ENCODE results near the gene TDRD9.

TDRD9 gene

GRCh38 chr14:103891667-103892215 is 36.5 kb upstream of the TDRD9 start:
- TF ChIP-seq FOXP2 (optimal IDR thresholded peaks at IDR 0.05; ENCODE audit: borderline replicate concordance, extremely low read depth, extremely low read length, insufficient read depth), result no peak
- TF ChIP-seq POLR2AphosphoS5 (IDR thresholded peaks at IDR 0.05; ENCODE audit: low read depth, low read length), result no peak
- no peak for TF ChIP-seq REST (IDR thresholded peaks at IDR 0.05; ENCODE audit: insufficient read depth in 1 of 2, low read depth in 2 of 2, low read length in 2 of 2)
- no peak for TF ChIP-seq TAF1 (IDR thresholded peaks at IDR 0.05; ENCODE audit: borderline replicate concordance, insufficient read depth, low read length)
- TF ChIP-seq SIN3A (IDR thresholded peaks at IDR 0.05; ENCODE audit: borderline replicate concordance, insufficient read depth, low read length), result no peak

- TF ChIP-seq SIN3A (IDR thresholded peaks at IDR 0.05; ENCODE audit: borderline replicate concordance, insufficient read depth, low read length) (no peak), REST (IDR thresholded peaks at IDR 0.05; ENCODE audit: insufficient read depth in 1 of 2, low read depth in 2 of 2, low read length in 2 of 2) (no peak), FOXP2 (optimal IDR thresholded peaks at IDR 0.05; ENCODE audit: borderline replicate concordance, extremely low read depth, extremely low read length, insufficient read depth) (no peak), TAF1 (IDR thresholded peaks at IDR 0.05; ENCODE audit: borderline replicate concordance, insufficient read depth, low read length) (no peak), POLR2AphosphoS5 (IDR thresholded peaks at IDR 0.05; ENCODE audit: low read depth, low read length) (no peak)
Observed at GRCh38 chr14:103892247-103892646, 36.0 kb upstream of the TDRD9 start.

DNA sequence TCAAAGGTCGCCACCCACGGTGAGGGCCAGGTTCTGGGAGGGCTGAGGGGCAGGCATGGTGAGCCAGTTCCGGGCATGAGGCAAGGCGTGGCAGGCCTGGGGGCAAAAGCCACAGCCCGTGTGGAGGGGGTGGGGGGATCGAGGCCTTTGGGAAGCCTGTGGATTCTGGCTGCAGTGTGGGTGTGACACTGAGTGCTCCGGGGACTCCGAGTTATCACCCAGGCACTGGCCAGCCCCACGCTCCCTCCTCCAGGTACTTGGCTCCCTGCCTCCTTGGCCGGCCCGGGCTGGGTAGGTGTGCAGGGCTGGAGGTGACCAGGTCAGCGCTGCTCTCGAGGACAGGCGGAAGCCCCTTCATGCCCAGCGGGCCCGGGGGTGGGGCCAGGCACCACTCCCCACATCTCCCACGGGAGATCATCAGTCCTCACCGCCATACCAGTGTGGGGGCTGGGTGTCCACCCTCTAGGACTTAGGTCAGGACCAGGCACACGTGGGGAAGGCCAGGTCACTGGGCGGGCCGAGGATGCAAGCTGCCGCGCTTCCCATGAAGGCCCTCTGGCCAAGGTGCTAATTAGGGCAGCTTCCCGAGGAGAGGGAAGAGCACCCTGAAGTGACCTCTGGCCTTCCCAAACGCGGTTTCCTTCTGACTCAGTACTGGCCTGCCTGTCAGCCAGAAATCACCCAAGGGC is 34.1 kb upstream of the TDRD9 start:
- no peak for TF ChIP-seq FOXP2 (optimal IDR thresholded peaks at IDR 0.05; ENCODE audit: borderline replicate concordance, extremely low read depth, extremely low read length, insufficient read depth)
- TF ChIP-seq TAF1 (IDR thresholded peaks at IDR 0.05; ENCODE audit: borderline replicate concordance, insufficient read depth, low read length), result no peak
- no peak for TF ChIP-seq SIN3A (IDR thresholded peaks at IDR 0.05; ENCODE audit: borderline replicate concordance, insufficient read depth, low read length)
- no peak for TF ChIP-seq POLR2AphosphoS5 (IDR thresholded peaks at IDR 0.05; ENCODE audit: low read depth, low read length)
- no peak for TF ChIP-seq REST (IDR thresholded peaks at IDR 0.05; ENCODE audit: insufficient read depth in 1 of 2, low read depth in 2 of 2, low read length in 2 of 2)

- TF ChIP-seq REST (IDR thresholded peaks at IDR 0.05; ENCODE audit: insufficient read depth in 1 of 2, low read depth in 2 of 2, low read length in 2 of 2) (no peak), POLR2AphosphoS5 (IDR thresholded peaks at IDR 0.05; ENCODE audit: low read depth, low read length) (no peak), FOXP2 (optimal IDR thresholded peaks at IDR 0.05; ENCODE audit: borderline replicate concordance, extremely low read depth, extremely low read length, insufficient read depth) (no peak), TAF1 (IDR thresholded peaks at IDR 0.05; ENCODE audit: borderline replicate concordance, insufficient read depth, low read length) (no peak), SIN3A (IDR thresholded peaks at IDR 0.05; ENCODE audit: borderline replicate concordance, insufficient read depth, low read length) (no peak)
Observed at GRCh38 chr14:103894723-103895059, 33.6 kb upstream of the TDRD9 start.
